KMS-11 (cell line): ENCODE data around the gene AADACL3.

Source experiments
- H2AFZ ChIP-seq: fragments of 200-600 bp; sonication (generic); 2 replicates; pipeline ENCODE4 v1.6.1; 2016; ENCODE audit warnings: antibody characterized with exemption, mixed run types, low read depth
- H3K27ac ChIP-seq: fragments of 200-600 bp; sonication (generic); 2 replicates; pipeline ENCODE4 v1.6.1; 2016; ENCODE audit warnings: mild to moderate bottlenecking, mixed run types
- H3K27me3 ChIP-seq: fragments of 200-600 bp; sonication (generic); 2 replicates; pipeline ENCODE4 v1.6.1; 2017; ENCODE audit warnings: mild to moderate bottlenecking, low read depth, mixed run types, moderate library complexity; ENCODE audit not compliant: insufficient read depth
- H3K36me3 ChIP-seq: fragments of 200-600 bp; sonication (generic); 2 replicates; pipeline ENCODE4 v1.6.1; 2017; ENCODE audit warnings: mild to moderate bottlenecking, mixed run types; ENCODE audit not compliant: insufficient read depth
- H3K4me1 ChIP-seq: fragments of 200-600 bp; sonication (generic); 2 replicates; pipeline ENCODE4 v1.6.1; 2016; ENCODE audit warnings: mild to moderate bottlenecking, low read depth, mixed run types; ENCODE audit not compliant: poor library complexity, severe bottlenecking
- H3K4me2 ChIP-seq: fragments of 200-600 bp; sonication (generic); 2 replicates; pipeline ENCODE4 v1.7.0; 2016; ENCODE audit warnings: mild to moderate bottlenecking, mixed run types
- H3K4me3 ChIP-seq: fragments of 200-600 bp; sonication (generic); IDR thresholded peaks from 2 replicates; pipeline ENCODE4 v1.6.1; 2017; ENCODE audit warnings: low read depth, low read length, mixed read lengths; ENCODE audit not compliant: insufficient read depth
- H3K79me2 ChIP-seq: fragments of 200-600 bp; sonication (generic); 2 replicates; pipeline ENCODE4 v1.6.1; 2016; ENCODE audit warnings: low read depth, mixed run types; ENCODE audit not compliant: insufficient read depth
- H3K9ac ChIP-seq: fragments of 200-600 bp; sonication (generic); 2 replicates; pipeline ENCODE4 v1.6.1; 2016; ENCODE audit warnings: mild to moderate bottlenecking, mixed run types
- H4K20me1 ChIP-seq: fragments of 200-600 bp; sonication (generic); 2 replicates; pipeline ENCODE4 v1.6.1; 2016; ENCODE audit warnings: mild to moderate bottlenecking, mixed run types; ENCODE audit not compliant: insufficient read depth
- CTCF ChIP-seq: fragments of 200-600 bp; sonication (generic); conservative IDR thresholded peaks from 2 replicates; pipeline ENCODE4 v1.6.1; 2017; ENCODE audit warnings: low read depth, mild to moderate bottlenecking, antibody characterized with exemption, low read length, moderate library complexity, mixed read lengths

Gene AADACL3

GRCh38 chr1:12756273-12756672 is 40.4 kb downstream of the AADACL3 start:
- Histone ChIP-seq H2AFZ (no peak overlapping the region), H3K9ac (no peak overlapping the region), H4K20me1 (no peaks in the 10 kb centered on the region), H3K27me3 (peaks cover 45% of the 10 kb centered on the region), H3K79me2 (no peaks in the 10 kb centered on the region), H3K4me2 (no peak overlapping the region), H3K4me3 (no peak overlapping the region), H3K36me3 (no peaks in the 10 kb centered on the region), H3K4me1 (no peaks in the 10 kb centered on the region), H3K27ac (no peak overlapping the region)
- TF ChIP-seq CTCF, result no peak

- Histone ChIP-seq H3K27ac (no peak overlapping the region), H3K79me2 (no peaks in the 10 kb centered on the region), H3K36me3 (no peaks in the 10 kb centered on the region), H2AFZ (no peak overlapping the region), H3K4me3 (no peak overlapping the region), H3K4me1 (no peaks in the 10 kb centered on the region), H3K27me3 (peaks cover 39% of the 10 kb centered on the region; the same call in 1 of the 2 replicates), H3K4me2 (no peak overlapping the region), H4K20me1 (no peaks in the 10 kb centered on the region), H3K9ac (no peak overlapping the region)
- TF ChIP-seq CTCF, result no peak
These were observed 41.0 kb downstream of the AADACL3 start for GRCh38 chr1:12756768-12757413.

GRCh38 chr1:12757836-12758235 is 41.9 kb downstream of the AADACL3 start:
- Histone ChIP-seq H3K27ac (no peak overlapping the region), H3K4me2 (no peak overlapping the region), H3K9ac (no peak overlapping the region), H3K79me2 (no peaks in the 10 kb centered on the region), H3K36me3 (no peaks in the 10 kb centered on the region), H3K4me1 (no peaks in the 10 kb centered on the region), H2AFZ (no peak overlapping the region), H3K4me3 (no peak overlapping the region), H3K27me3 (peaks cover 35% of the 10 kb centered on the region; the same call in 1 of the 2 replicates), H4K20me1 (no peaks in the 10 kb centered on the region)
- no peak for TF ChIP-seq CTCF

- Histone ChIP-seq H3K4me1 (no peaks in the 10 kb centered on the region), H3K9ac (no peak overlapping the region), H3K27ac (no peak overlapping the region), H4K20me1 (no peaks in the 10 kb centered on the region), H3K27me3 (peaks cover 26% of the 10 kb centered on the region; the same call in 1 of the 2 replicates), H3K36me3 (no peaks in the 10 kb centered on the region), H2AFZ (no peak overlapping the region), H3K79me2 (no peaks in the 10 kb centered on the region), H3K4me2 (no peak overlapping the region), H3K4me3 (no peak overlapping the region)
- TF ChIP-seq CTCF, result peak; percentile 27; the same call in 1 of the 2 replicates
These were observed 44.4 kb downstream of the AADACL3 start for GRCh38 chr1:12760256-12760795.
